ENCODE measurements around the gene OR4D1.

The OR4D1 gene

DNA sequence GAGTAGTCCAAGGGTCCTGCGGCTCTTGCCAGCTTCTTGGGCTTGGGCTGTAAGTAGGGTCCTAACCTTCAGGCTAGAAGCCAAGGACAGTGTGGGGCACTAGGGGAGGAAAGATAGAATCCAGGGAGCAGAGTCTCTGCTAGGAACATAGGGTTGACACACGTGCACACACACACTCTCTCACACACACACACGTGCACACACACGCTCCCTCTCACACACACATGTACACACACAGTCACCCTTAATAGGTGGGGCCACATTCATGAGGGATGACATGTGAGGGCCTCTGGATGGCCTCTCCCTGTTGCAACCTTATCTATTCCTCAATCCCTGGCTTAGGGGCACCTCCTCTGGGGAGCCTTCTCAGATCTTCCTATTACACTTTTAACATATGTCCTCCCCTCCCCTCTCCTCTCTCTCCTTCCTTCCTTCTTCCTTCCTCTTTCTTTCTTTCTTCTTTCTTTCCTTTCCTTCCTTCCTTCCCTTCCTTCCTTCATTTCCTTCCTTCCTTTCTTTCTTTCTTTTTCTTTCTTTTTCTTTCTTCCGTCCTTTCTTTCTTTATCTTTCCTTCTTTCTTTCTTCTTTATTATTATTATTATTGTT, 47.4 kb downstream of the OR4D1 start:
- DNase-seq = no peak

DNA sequence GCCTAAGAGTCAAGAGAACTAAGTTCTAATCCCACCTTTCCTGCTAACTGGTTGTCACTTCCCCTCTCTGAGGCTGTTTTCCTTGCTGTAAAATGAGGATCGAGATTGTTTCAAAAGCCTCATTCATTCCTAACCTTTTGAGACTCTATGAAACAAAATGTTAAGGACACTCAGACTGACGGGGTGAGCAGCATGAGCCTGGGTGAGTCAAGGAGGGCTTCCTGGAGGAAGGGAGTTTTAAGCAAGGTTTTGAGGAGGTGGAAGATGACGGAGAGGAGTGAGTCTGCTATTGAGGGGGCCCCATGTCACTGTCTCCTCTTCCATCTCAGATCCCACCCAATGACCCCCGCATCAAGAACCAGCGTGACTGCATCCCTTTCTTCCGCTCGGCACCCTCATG, 48.4 kb downstream of the OR4D1 start:
- no peak for DNase-seq

DNA sequence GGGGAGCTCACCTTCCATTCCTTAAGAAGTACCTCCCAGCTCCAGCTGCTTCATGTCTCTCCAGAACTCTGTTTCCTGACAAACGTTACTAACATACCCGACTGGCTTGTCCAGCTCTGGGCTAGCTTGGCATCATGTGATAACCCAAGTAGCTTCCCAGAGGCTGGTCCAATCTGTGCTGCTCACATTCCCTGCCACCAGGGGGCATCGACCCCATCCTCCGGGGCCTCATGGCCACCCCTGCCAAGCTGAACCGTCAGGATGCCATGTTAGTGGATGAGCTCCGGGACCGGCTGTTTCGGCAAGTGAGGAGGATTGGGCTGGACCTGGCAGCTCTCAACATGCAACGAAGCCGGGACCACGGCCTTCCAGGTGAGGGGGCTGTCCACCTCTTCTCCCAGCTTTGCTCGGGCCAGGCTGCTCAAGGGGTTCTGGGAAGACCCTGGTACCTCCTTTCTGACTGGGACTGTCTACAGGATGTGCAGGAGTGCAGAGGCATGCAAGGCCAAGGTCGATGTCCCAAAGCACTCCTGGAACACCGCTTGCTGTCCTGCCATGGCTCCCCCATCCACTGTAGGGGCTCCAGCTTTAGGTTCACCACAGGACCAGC, 51.9 kb downstream of the OR4D1 start:
- DNase-seq = peak; percentile 66

DNA sequence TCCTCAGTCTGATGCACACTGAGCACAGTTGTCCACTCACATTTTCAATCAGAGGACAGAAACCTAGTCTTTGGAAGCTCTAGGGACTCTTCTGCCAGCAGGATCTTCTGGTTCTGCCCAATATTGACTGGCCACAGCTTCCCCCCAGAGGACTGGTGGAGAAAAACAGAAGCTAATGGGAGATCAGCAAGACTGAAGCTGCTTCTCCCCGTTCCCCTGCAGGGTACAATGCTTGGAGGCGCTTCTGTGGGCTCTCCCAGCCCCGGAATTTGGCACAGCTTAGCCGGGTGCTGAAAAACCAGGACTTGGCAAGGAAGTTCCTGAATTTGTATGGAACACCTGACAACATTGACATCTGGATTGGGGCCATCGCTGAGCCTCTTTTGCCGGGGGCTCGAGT, 54.7 kb downstream of the OR4D1 start:
- no peak for DNase-seq

DNA sequence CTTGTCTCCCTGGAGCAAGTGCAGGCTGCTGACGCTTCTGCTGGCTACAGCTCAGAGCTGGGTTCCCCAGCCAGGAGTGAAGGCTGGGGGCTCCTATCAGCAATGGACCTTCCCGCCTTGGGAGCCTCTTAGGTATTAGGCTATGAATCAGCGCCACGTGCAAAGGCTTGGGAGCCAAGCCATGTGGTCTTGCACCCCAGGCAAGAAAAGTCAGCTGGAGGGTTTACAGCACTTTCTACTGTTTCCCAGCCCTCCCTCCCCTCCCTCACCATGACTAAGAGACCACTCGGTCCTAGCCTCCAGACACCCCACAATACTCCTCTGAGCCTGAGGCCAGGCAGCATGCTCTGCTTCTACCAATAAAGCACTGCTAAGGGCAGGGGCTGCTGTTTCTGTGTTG, 56.6 kb downstream of the OR4D1 start:
- no peak for DNase-seq

DNA sequence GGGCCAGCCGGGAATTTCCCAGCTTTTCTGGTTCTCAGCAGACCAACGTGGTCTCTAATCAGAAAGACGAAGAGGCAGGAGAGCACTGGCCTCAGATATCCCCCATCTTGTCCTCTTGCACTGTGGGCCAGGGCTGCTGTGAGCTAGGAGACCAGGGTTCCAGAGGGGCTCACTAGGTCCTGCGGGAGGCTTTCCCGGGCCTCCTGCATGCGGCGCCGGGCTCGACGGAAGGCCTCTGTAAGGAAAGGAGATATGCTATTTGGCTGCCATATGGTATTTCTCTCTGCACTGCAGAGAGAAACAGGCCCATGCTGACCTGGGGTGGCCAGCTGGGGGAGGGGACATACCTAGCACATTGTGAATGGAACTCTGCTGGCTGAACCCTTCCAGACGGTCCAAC, 57.8 kb downstream of the OR4D1 start:
- DNase-seq = no peak

DNA sequence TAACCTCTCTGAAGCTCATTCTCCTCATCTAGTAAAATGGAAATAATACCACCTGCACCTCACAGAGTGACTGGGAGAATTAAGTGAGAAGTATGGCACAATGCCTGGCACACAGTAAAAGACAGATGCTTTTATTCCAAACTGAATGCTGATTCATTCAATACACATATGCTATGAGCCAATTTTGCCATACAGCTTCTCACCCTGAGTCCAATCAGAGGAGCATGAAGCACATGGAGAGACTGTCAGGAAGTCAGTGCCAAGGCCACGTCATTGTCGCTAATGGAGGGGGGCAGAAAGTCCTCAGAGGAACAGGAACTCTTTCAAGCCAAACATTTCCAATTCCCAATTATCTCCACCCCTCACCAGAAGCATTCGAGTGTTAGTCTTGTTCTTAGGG, 59.3 kb downstream of the OR4D1 start:
- no peak for DNase-seq

DNA sequence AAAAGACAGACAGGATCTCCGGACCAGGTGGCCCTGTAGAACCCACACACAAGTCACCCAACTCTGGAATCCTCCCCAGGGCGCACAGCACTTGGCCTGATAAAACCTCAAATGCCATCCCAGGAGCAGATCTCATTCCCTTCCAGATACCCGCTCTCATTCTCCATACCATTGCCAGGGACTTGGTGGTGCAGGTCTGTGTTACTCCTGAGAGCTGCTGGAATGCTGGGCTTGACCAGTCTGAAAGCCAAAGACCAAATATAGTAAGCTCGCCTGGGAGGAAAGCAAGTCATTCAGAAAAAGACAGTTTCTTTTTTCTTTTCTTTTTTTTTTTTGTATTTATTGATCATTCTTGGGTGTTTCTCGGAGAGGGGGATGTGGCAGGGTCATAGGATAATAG, 60.2 kb downstream of the OR4D1 start:
- no peak for DNase-seq
